ENCODE data around the gene MAGEB18.

Gene MAGEB18

GRCh38 chrX:26138274-26138673, at the start of gene MAGEB18:
MAGEB18 (plus strand) TSS chrX:26138343; CDS start chrX:26138986, 643 bp downstream.
- H3K36me3 ChIP-seq (ENCODE audit: insufficient read depth, low read length): no peaks in the 10 kb centered on the region
- H3K9me3 ChIP-seq (ENCODE audit: low read length): no peaks in the 10 kb centered on the region
- no peak within 1 kb of the TSS for H3K4me3 ChIP-seq (ENCODE audit: low read length)
- no peaks in the 10 kb centered on the region for H3K27me3 ChIP-seq (ENCODE audit: insufficient read depth, low read length)
- H3K4me1 ChIP-seq (ENCODE audit: insufficient read depth, low read length): no peaks in the 10 kb centered on the region
- H2AFZ ChIP-seq (ENCODE audit: low read depth, low read length): no peak within 1 kb of the TSS

GRCh38 chrX:26100421-26100920, 37.7 kb upstream of the MAGEB18 start:
- Histone ChIP-seq H3K27me3 (ENCODE audit: insufficient read depth, low read length) (no peaks in the 10 kb centered on the region), H3K4me3 (ENCODE audit: low read length) (no peak overlapping the region), H2AFZ (ENCODE audit: low read depth, low read length) (no peak overlapping the region), H3K9me3 (ENCODE audit: low read length) (no peaks in the 10 kb centered on the region), H3K4me1 (ENCODE audit: insufficient read depth, low read length) (no peaks in the 10 kb centered on the region), H3K36me3 (ENCODE audit: insufficient read depth, low read length) (no peaks in the 10 kb centered on the region)

- no peaks in the 10 kb centered on the region for H3K9me3 ChIP-seq (ENCODE audit: low read length)
- H3K4me3 ChIP-seq (ENCODE audit: low read length): no peak overlapping the region
Observed at GRCh38 chrX:26109142-26109541, 29.0 kb upstream of the MAGEB18 start.

GRCh38 chrX:26146024-26146423, 7.9 kb downstream of the MAGEB18 start:
- Histone ChIP-seq H3K36me3 (ENCODE audit: insufficient read depth, low read length) (no peaks in the 10 kb centered on the region), H3K4me3 (ENCODE audit: low read length) (no peak overlapping the region), H2AFZ (ENCODE audit: low read depth, low read length) (no peak overlapping the region), H3K9me3 (ENCODE audit: low read length) (no peaks in the 10 kb centered on the region), H3K27me3 (ENCODE audit: insufficient read depth, low read length) (no peaks in the 10 kb centered on the region), H3K4me1 (ENCODE audit: insufficient read depth, low read length) (no peaks in the 10 kb centered on the region)

More at GRCh38 chrX:26109142-26109541, 29.0 kb upstream of the MAGEB18 start:
- Histone ChIP-seq H3K4me1 (ENCODE audit: insufficient read depth, low read length) (no peaks in the 10 kb centered on the region), H2AFZ (ENCODE audit: low read depth, low read length) (no peak overlapping the region), H3K27me3 (ENCODE audit: insufficient read depth, low read length) (no peaks in the 10 kb centered on the region), H3K36me3 (ENCODE audit: insufficient read depth, low read length) (no peaks in the 10 kb centered on the region)

GRCh38 chrX:26160301-26160700, 22.2 kb downstream of the MAGEB18 start, which contains the start of gene MAGEB6B:
MAGEB6B (plus strand) TSS chrX:26160601; CDS start chrX:26160601, 0 bp downstream.
- no peak within 1 kb of the TSS for H3K4me3 ChIP-seq (ENCODE audit: low read length)
- H3K4me1 ChIP-seq (ENCODE audit: insufficient read depth, low read length): no peaks in the 10 kb centered on the region
- H3K36me3 ChIP-seq (ENCODE audit: insufficient read depth, low read length): no peaks in the 10 kb centered on the region
- no peaks in the 10 kb centered on the region for H3K9me3 ChIP-seq (ENCODE audit: low read length)
- no peaks in the 10 kb centered on the region for H3K27me3 ChIP-seq (ENCODE audit: insufficient read depth, low read length)
- no peak within 1 kb of the TSS for H2AFZ ChIP-seq (ENCODE audit: low read depth, low read length)

Data from neuron (in vitro differentiated cells).